Cardiac muscle cell (in vitro differentiated cells and primary cell): Measurements from ENCODE around the gene BAK1. TPM values are rescaled to one million over a fixed set of nuclear protein-coding genes. Genes with fewer than 3 reads are reported as not detected.

Experiments
- DNase-seq, 2 donors: peaks; one replicate each; pipeline versions ENCODE4 v3.0.0 to v3.0.0-alpha.2; 2010 to 2017; ENCODE audit warnings: low read depth in 1 of 2, low spot score in 1 of 2
- H3K27ac ChIP-seq: fragments of 200-600 bp; sonication (generic); 2 replicates; pipeline ENCODE4 v1.5.1; 2016
- H3K27me3 ChIP-seq: fragments of 200-600 bp; sonication (generic); 2 replicates; pipeline ENCODE4 v1.6.0; 2016; ENCODE audit warnings: control low read depth
- H3K36me3 ChIP-seq: fragments of 200-600 bp; sonication (generic); 2 replicates; pipeline ENCODE4 v1.5.1; 2016; ENCODE audit warnings: control low read depth
- H3K4me1 ChIP-seq: fragments of 200-600 bp; sonication (generic); 2 replicates; pipeline ENCODE4 v1.8.1; 2017; ENCODE audit warnings: low read depth, mild to moderate bottlenecking, mixed run types
- H3K4me3 ChIP-seq: fragments of 200-600 bp; sonication (generic); 2 replicates; pipeline ENCODE4 v1.5.1; 2016; ENCODE audit warnings: mild to moderate bottlenecking
- H3K9me3 ChIP-seq: fragments of 200-600 bp; sonication (generic); 2 replicates; pipeline ENCODE4 v1.5.1; 2017; ENCODE audit warnings: low read depth, mild to moderate bottlenecking, control low read depth
- CTCF ChIP-seq: IDR thresholded peaks from 2 replicates; pipeline ENCODE4 v1.5.1; 2012; ENCODE audit warnings: low read depth, mild to moderate bottlenecking, low read length
- polyA plus RNA-seq: library from polyadenylated mRNA; unstranded; fragments of >200 nt; fragmentation: Nextera tagmentation; extraction: Ambion mirVana; gene quantifications from 2 replicates; pipeline ENCODE4 v1.2.1, GENCODE V29; 2016
- total RNA-seq: library from RNA; depleted of rRNA; stranded (reverse); fragments of >200 nt; gene quantifications from 2 replicates; pipeline ENCODE4 v1.2.3, GENCODE V29; 2016

BAK1 gene
- total and polyA plus RNA-seq, 2 experiments from 2014 or later: 39.0 to 85.3 TPM

DNA sequence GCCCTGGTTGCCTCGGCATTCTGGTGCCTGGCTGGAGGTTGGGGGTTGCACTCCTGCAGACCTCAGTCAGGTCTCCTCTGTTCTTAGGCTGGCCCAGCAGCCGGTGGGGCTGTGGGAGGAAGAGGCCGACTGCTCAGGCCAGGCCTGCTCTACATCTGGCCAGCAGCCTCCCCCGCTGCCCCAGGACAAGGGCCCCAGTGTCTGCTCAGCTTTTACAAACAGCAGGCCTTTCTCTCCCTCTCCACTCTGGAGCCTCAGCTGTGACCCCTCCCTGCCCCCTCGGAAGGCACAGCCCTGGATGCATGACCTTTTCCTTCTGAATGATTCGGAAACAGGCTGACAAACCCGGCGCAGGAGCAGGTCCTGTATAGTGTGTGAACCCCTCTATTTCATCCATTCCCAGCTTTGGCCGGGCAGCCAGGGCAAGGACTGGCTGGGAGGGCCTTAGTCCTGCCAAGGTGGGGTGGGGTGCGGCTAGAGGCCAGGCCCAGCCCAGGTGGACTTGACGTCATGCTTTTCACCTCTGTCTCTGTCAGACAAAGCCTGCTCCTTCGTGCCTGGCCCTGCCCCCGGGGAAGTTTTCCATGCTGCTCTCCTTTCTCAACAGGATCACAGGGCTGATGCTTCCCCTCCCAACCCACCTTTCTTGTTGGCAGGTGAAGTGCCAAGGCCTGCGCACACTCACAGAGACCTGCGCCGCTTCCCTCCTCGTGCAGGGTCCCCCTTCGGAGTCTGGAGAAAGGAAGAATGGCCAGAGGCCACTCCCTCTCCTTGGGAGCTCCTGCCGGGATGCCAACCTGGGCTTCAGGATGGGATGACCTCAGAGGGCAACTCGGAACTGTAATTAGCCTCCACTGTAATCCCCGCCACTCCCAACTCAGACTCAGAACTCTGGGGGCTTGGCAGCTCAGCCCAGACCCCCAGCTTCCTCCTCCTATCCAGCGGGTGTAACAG lies 31.0 kb upstream of the BAK1 start:
- Histone ChIP-seq H3K27me3 (no peaks in the 10 kb centered on the region), H3K9me3 (no peaks in the 10 kb centered on the region), H3K36me3 (no peaks in the 10 kb centered on the region), H3K27ac (peak overlapping the region; percentile 9), H3K4me3 (no peak overlapping the region), H3K4me1 (peaks cover 18% of the 10 kb centered on the region)
- no peak for TF ChIP-seq CTCF
- DNase-seq: peak in 1 of 2 donors; percentile 60

GRCh38 chr6:33610067-33610466 lies 30.0 kb upstream of the BAK1 start:
- Histone ChIP-seq H3K4me1 (peaks cover 18% of the 10 kb centered on the region), H3K36me3 (no peaks in the 10 kb centered on the region), H3K27me3 (no peaks in the 10 kb centered on the region), H3K27ac (no peak overlapping the region), H3K9me3 (no peaks in the 10 kb centered on the region), H3K4me3 (no peak overlapping the region)
- TF ChIP-seq CTCF: no peak
- DNase-seq: no peak

GRCh38 chr6:33609528-33609927 lies 29.5 kb upstream of the BAK1 start:
- Histone ChIP-seq H3K36me3 (no peaks in the 10 kb centered on the region), H3K27ac (no peak overlapping the region), H3K9me3 (no peaks in the 10 kb centered on the region), H3K4me1 (peaks cover 18% of the 10 kb centered on the region), H3K4me3 (no peak overlapping the region), H3K27me3 (no peaks in the 10 kb centered on the region)
- TF ChIP-seq CTCF: no peak
- peak in 1 of 2 donors; percentile 55 for DNase-seq

- peaks cover 18% of the 10 kb centered on the region for H3K4me1 ChIP-seq
- no peaks in the 10 kb centered on the region for H3K27me3 ChIP-seq
- H3K36me3 ChIP-seq: no peaks in the 10 kb centered on the region
- no peaks in the 10 kb centered on the region for H3K9me3 ChIP-seq
- H3K4me3 ChIP-seq: no peak overlapping the region
- no peak for DNase-seq
- H3K27ac ChIP-seq: no peak overlapping the region
- no peak for TF ChIP-seq CTCF
These were observed 28.9 kb upstream of the BAK1 start for GRCh38 chr6:33609019-33609418.

- peaks cover 18% of the 10 kb centered on the region for H3K4me1 ChIP-seq
- no peak overlapping the region for H3K27ac ChIP-seq
- no peaks in the 10 kb centered on the region for H3K9me3 ChIP-seq
- DNase-seq: no peak
- no peak overlapping the region for H3K4me3 ChIP-seq
- H3K27me3 ChIP-seq: no peaks in the 10 kb centered on the region
- TF ChIP-seq CTCF: peak; percentile 6
- no peaks in the 10 kb centered on the region for H3K36me3 ChIP-seq
These were observed 27.7 kb upstream of the BAK1 start for GRCh38 chr6:33607784-33608161.
